B cell (primary cell): ENCODE data around the gene DNAJC7. TPM values are rescaled to one million over a fixed set of nuclear protein-coding genes. Genes with fewer than 3 reads are reported as not detected.

Source experiments
- ATAC-seq: fragments of 200-7000 bp; cut with Tn5 transposase; one replicate; pipeline ENCODE4 v1.10.0; 2021; ENCODE audit warnings: low read depth, mild to moderate bottlenecking, moderate number of reproducible peaks, moderate library complexity
- CTCF ChIA-PET: fragments of 350-600 bp; sonication (Branson Sonifier 250); formaldehyde crosslinking; loops from one replicate; lab custom pipeline; 2021; ENCODE audit warnings: antibody characterized with exemption, inconsistent platforms; lab: Charles Lee
- POLR2A ChIA-PET: fragments of 350-600 bp; sonication (Branson Sonifier 250); formaldehyde crosslinking; loops from one replicate; lab custom pipeline; 2021; ENCODE audit warnings: antibody characterized with exemption; lab: Charles Lee
- DNase-seq: peaks from one replicate; pipeline ENCODE4 v3.0.0; 2013
- H2AFZ ChIP-seq: 2 replicates; pipeline ENCODE4 v1.6.1; 2012; ENCODE audit warnings: mild to moderate bottlenecking, low read depth, low read length; ENCODE audit not compliant: insufficient read depth, poor library complexity, severe bottlenecking
- H3K27ac ChIP-seq, 2 donors: 1 replicate in 1 of 2; 2 replicates in 1 of 2; pipeline ENCODE4 v1.5.1; 2012 to 2013; ENCODE audit warnings: low read length in 2 of 2, mild to moderate bottlenecking in 2 of 2, moderate library complexity in 1 of 2
- H3K27me3 ChIP-seq, 4 experiments: fragments of 200-600 bp in 1 of 4; sonication (generic) in 1 of 4; replicated peaks in 1 of 4; 1 replicate in 2 of 4; 2 replicates in 2 of 4; pipeline versions ENCODE4 v1.6.1 to v1.7.0; 2013 to 2016; ENCODE audit warnings: low read length in 3 of 4, mild to moderate bottlenecking in 2 of 4, mixed read lengths in 1 of 4, moderate library complexity in 1 of 4; ENCODE audit not compliant: insufficient read depth in 4 of 4, control insufficient read depth in 3 of 4; ENCODE audit errors: control extremely low read depth in 1 of 4
- H3K36me3 ChIP-seq, 2 experiments: replicated peaks in 1 of 2; 1 replicate in 1 of 2; 2 replicates in 1 of 2; pipeline versions ENCODE4 v1.6.1 to v1.7.1; 2013; ENCODE audit warnings: low read length in 1 of 2; ENCODE audit not compliant: insufficient read depth in 2 of 2, control insufficient read depth in 1 of 2; ENCODE audit errors: control extremely low read depth in 1 of 2, extremely low read depth in 1 of 2
- H3K4me1 ChIP-seq, 2 donors: fragments of 200-600 bp in 1 of 2; sonication (generic) in 1 of 2; 1 replicate in 1 of 2; 2 replicates in 1 of 2; pipeline versions ENCODE4 v1.5.1 to v1.6.1; 2013 to 2017; ENCODE audit warnings: low read length in 2 of 2; ENCODE audit not compliant: control insufficient read depth in 2 of 2, insufficient read depth in 2 of 2
- H3K4me2 ChIP-seq: replicated peaks from 2 replicates; pipeline ENCODE3; 2012; ENCODE audit warnings: mild to moderate bottlenecking, low read depth, low read length; ENCODE audit not compliant: poor library complexity, severe bottlenecking
- H3K4me3 ChIP-seq, 5 experiments: fragments of 200-600 bp in 1 of 5; sonication (generic) in 1 of 5; 1 replicate in 3 of 5; 2 replicates in 2 of 5; pipeline versions ENCODE4 v1.5.1 to v1.7.0; 2011 to 2016; ENCODE audit warnings: low read length in 4 of 5, mild to moderate bottlenecking in 4 of 5, low read depth in 2 of 5, control low read depth in 1 of 5, moderate library complexity in 1 of 5; ENCODE audit not compliant: insufficient read depth in 1 of 5; ENCODE audit errors: control extremely low read depth in 1 of 5, extremely low read depth in 1 of 5
- H3K79me2 ChIP-seq: fragments of 200-600 bp; sonication (generic); one replicate; pipeline ENCODE4 v1.6.0; 2016; ENCODE audit warnings: low read length; ENCODE audit not compliant: control insufficient read depth, insufficient read depth
- H3K9ac ChIP-seq: fragments of 200-600 bp; sonication (generic); 2 replicates; pipeline ENCODE4 v1.6.1; 2017; ENCODE audit warnings: mild to moderate bottlenecking, low read length, moderate library complexity
- H3K9me3 ChIP-seq, 3 donors: one replicate each; pipeline versions ENCODE4 v1.6.1 to v1.7.1; 2013; ENCODE audit warnings: low read length in 2 of 3; ENCODE audit not compliant: control insufficient read depth in 2 of 3, insufficient read depth in 1 of 3; ENCODE audit errors: control extremely low read depth in 1 of 3
- H4K20me1 ChIP-seq: 2 replicates; pipeline ENCODE4 v1.6.0; 2012; ENCODE audit warnings: mild to moderate bottlenecking, low read length; ENCODE audit not compliant: insufficient read depth, control insufficient read depth, poor library complexity, severe bottlenecking
- H3K27ac Mint-ChIP-seq: one replicate; pipeline ENCODE4 v1.8.0; 2021; ENCODE audit warnings: mixed read lengths
- H3K27me3 Mint-ChIP-seq: one replicate; pipeline ENCODE4 v1.8.0; 2021; ENCODE audit warnings: mixed read lengths
- H3K4me1 Mint-ChIP-seq: one replicate; pipeline ENCODE4 v1.8.0; 2021; ENCODE audit warnings: mixed read lengths
- H3K4me3 Mint-ChIP-seq: one replicate; pipeline ENCODE4 v1.8.0; 2021; ENCODE audit warnings: mixed read lengths
- H3K9me3 Mint-ChIP-seq: one replicate; pipeline ENCODE4 v1.8.0; 2022; ENCODE audit warnings: mixed read lengths; ENCODE audit not compliant: insufficient read depth
- EZH2 ChIP-seq: IDR thresholded peaks from 2 replicates; pipeline ENCODE4 v1.6.1; 2012; ENCODE audit warnings: borderline replicate concordance, low read depth, mild to moderate bottlenecking, moderate library complexity, low read length; ENCODE audit not compliant: insufficient read depth, poor library complexity, severe bottlenecking
- WGBS: methylation state at CpG from one replicate; pipeline ENCODE4 v1.1.5; 2013; ENCODE audit warnings: missing lambda C conversion rate; ENCODE audit not compliant: insufficient coverage; 5-methylcytosine and 5-hydroxymethylcytosine counted together
- intact Hi-C: fragments of 100-400 bp; cut with micrococcal nuclease; formaldehyde crosslinking; loops from one replicate; pipeline ENCODE4 v1.10.0; 2022
- polyA plus RNA-seq: library from polyadenylated mRNA; depleted of rRNA; stranded (reverse); fragments of >200 nt; gene quantifications from 2 replicates; pipeline ENCODE4 v1.2.3, GENCODE V29; 2012
- total RNA-seq, 2 donors: library from RNA; stranded (reverse); fragments of 120-200 nt in 1 of 2; gene quantifications; 1 replicate in 1 of 2; 2 replicates in 1 of 2; pipeline versions ENCODE4 v1.2.3 to v1.2.4, GENCODE V29; 2013 to 2022
- TF ChIP-seq, protein P1 (sequence below): fragments of 200-600 bp; IDR thresholded peaks from one replicate; pipeline ENCODE4 v1.8.0; 2022; ENCODE audit warnings: antibody characterized with exemption, mild to moderate bottlenecking

DNAJC7 gene
- total and polyA plus RNA-seq, 2 donors (not counting 1 experiment from before 2014, with no cell fraction given): 22.0 to 152 TPM

DNA sequence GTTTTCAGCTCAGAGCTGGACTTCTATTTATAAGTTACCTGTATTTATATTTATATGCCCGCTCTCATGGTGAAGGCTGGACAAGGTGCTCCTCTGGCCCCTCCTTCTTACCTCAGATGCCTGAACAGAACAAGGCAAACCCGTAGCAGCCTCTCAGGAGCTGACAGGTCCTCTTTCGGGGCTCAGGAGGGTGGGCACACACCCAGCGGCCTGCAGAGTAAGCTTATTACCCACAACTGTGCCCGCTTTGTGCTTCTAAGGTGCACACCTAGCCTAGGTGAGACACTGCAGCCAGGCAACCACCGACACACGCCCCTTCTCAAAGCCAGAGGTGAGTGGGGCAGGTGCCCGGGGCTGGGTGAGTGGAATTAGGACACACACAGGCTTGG is 7.9 kb upstream of the DNAJC7 start:
- Histone ChIP-seq H3K4me3 (no peak overlapping the region), H3K27me3 (peaks cover 0 to 3% (median 0%) of the 10 kb centered on the region in 4 experiments), H3K27ac (no peak overlapping the region), H3K36me3 (peaks cover 0 to 26% of the 10 kb centered on the region in 2 experiments), H4K20me1 (peaks cover 15% of the 10 kb centered on the region), H2AFZ (peak overlapping the region; percentile 41), H3K9me3 (no peaks in the 10 kb centered on the region), H3K4me2 (peak overlapping the region; percentile 57), H3K79me2 (peaks cover 27% of the 10 kb centered on the region), H3K4me1 (peaks cover 25 to 29% of the 10 kb centered on the region in 2 donors), H3K9ac (no peak overlapping the region)
- H3K4me3 Mint-ChIP-seq: no peak overlapping the region
- H3K27ac Mint-ChIP-seq: peak overlapping the region; percentile 82
- ChIA-PET CTCF (interaction anchor here (0.6 to 4.9 kb wide), 30 partner anchors 7 to 381 kb away, joined by 3 to 80 read pairs (median 4); partner anchors contain the start of genes C17orf113, DHX58, DNAJC7 and KAT2A), POLR2A (interaction anchor here (1.3 to 2.5 kb wide), 2 partner anchors 8 to 91 kb away, joined by 3 to 11 read pairs; partner anchors contain the start of gene DNAJC7)
- H3K9me3 Mint-ChIP-seq: no peaks in the 10 kb centered on the region
- intact Hi-C loops: loop anchor here (1.0 kb wide), 3 partner anchors 62 to 91 kb away; partner anchors contain the start of gene DHX58
- 78% methylated on average over 5 of the region's 8 CpGs for WGBS
- ATAC-seq (peak; percentile 10), DNase-seq (no peak)
- TF ChIP-seq, protein P1, sequence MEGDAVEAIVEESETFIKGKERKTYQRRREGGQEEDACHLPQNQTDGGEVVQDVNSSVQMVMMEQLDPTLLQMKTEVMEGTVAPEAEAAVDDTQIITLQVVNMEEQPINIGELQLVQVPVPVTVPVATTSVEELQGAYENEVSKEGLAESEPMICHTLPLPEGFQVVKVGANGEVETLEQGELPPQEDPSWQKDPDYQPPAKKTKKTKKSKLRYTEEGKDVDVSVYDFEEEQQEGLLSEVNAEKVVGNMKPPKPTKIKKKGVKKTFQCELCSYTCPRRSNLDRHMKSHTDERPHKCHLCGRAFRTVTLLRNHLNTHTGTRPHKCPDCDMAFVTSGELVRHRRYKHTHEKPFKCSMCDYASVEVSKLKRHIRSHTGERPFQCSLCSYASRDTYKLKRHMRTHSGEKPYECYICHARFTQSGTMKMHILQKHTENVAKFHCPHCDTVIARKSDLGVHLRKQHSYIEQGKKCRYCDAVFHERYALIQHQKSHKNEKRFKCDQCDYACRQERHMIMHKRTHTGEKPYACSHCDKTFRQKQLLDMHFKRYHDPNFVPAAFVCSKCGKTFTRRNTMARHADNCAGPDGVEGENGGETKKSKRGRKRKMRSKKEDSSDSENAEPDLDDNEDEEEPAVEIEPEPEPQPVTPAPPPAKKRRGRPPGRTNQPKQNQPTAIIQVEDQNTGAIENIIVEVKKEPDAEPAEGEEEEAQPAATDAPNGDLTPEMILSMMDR: no peak
- H3K27me3 Mint-ChIP-seq: no peaks in the 10 kb centered on the region
- peaks cover 29% of the 10 kb centered on the region for H3K4me1 Mint-ChIP-seq

DNA sequence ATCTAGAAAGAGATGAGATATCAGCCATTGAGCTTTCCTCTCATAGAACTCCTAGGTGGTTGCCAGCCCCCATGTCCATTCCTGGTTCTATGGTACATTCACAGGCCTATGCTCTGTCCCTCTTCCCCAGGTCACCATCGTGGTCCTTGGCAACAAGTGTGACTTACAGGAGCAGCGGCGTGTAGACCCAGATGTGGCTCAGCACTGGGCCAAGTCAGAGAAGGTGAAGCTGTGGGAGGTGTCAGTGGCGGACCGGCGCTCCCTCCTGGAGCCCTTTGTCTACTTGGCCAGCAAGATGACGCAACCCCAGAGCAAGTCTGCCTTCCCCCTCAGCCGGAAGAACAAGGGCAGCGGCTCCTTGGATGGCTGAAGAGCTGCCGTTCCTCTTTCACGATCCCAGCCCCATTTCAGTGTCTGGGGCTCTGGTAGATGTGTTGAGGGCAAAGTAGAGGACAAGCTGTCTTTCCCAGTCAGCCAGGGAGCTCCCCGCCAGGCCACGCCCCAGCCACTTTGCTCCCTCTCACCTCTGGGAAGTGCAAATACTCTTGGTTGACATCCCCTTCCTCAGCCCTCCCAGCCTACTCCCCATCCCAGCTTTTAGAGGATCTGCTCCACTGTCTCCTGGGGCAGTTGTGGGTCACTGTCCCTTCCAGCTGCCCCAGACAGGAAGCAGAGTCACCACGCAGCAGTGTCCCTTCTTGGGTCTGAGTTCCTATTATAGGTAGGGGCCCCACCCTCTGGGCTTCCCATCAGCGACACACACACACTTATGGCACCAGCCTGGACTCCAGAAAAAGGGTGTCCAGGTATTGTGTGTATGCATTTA is 6.5 kb upstream of the DNAJC7 start:
- peaks cover 27 to 34% of the 10 kb centered on the region in 2 donors for H3K4me1 ChIP-seq
- ChIA-PET CTCF (interaction anchor here (0.7 to 4.9 kb wide), 11 partner anchors 8 to 164 kb away, joined by 3 to 80 read pairs (median 4); partner anchors contain the start of genes C17orf113, DHX58 and KAT2A), POLR2A (interaction anchor here (0.6 to 0.7 kb wide), 2 partner anchors 97 to 274 kb away, joined by 4 to 5 read pairs; partner anchors contain the start of gene KAT2A)
- intact Hi-C loops: no loop called here
- TF ChIP-seq, protein P1: no peak
- no peak for TF ChIP-seq EZH2
- Mint-ChIP-seq H3K4me1 (peaks cover 37% of the 10 kb centered on the region), H3K27ac (peak overlapping the region; percentile 10), H3K27me3 (no peaks in the 10 kb centered on the region), H3K9me3 (no peaks in the 10 kb centered on the region), H3K4me3 (no peak overlapping the region)
- H3K27me3 ChIP-seq: peaks cover 0 to 3% (median 0%) of the 10 kb centered on the region in 4 experiments
- no peak overlapping the region for H3K4me3 ChIP-seq
- H3K36me3 ChIP-seq: peaks cover 0 to 26% of the 10 kb centered on the region in 2 experiments
- H3K79me2 ChIP-seq: peaks cover 35% of the 10 kb centered on the region
- H4K20me1 ChIP-seq: peaks cover 15% of the 10 kb centered on the region
- H2AFZ ChIP-seq: no peak overlapping the region
- DNase-seq (no peak), ATAC-seq (no peak)
- no peak overlapping the region for H3K4me2 ChIP-seq
- H3K27ac ChIP-seq: peak overlapping the region in 1 of 2 donors; percentile 41
- H3K9me3 ChIP-seq: no peaks in the 10 kb centered on the region
- no peak overlapping the region for H3K9ac ChIP-seq
- WGBS: 98% methylated on average over 8 of the region's 15 CpGs
